GM21576 (cell line): ENCODE results near the gene PPM1A.

Experiments used
- ATAC-seq: cut with Tn5 transposase; IDR thresholded peaks from one replicate; pipeline ENCODE4 v1.9.1; 2021; ENCODE audit warnings: mild to moderate bottlenecking, moderate library complexity; ENCODE audit not compliant: unreplicated experiment

PPM1A gene

DNA sequence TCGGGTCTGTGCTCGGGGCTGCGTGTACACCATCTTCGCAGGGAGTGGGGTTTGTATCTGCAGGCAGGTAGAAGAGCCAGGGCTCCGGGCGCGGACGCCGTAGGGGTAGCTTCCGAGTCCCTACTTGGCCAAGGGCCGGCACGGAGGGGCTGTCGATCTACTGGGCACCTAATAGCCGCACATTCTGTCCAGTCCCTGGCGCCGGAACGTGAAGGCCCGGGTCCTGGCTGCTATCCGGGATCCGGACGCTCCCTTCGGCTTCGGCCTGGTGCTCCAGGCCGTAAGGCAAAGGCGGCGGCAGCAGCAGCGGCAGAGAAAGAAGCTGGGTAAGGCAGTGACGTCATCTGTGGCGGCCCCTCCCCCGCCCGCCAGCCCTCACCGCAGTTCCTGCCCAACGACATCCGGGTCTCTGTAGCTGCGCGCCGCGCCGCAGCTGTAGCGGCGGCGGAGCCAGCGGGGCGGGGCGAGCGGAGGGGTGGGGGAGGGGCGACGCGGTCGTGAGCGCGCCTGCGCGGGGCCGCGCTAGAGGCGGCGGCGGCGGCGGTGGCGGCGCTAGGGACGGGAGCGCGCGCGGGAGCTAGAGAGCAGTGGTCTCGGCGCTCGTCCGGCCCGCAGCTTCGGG lies at the start of gene PPM1A:
Gene PPM1A (plus strand): TSS at position 525 of the 622 bp plus-strand sequence. CDS start 33,483 bp downstream, outside the sequence.
- ATAC-seq: peak; percentile 73

- no peak for ATAC-seq
Measured at GRCh38 chr14:60199321-60199720, 49.7 kb upstream of the PPM1A start.

GRCh38 chr14:60204104-60204842 lies 44.7 kb upstream of the PPM1A start:
- ATAC-seq: peak; percentile 75

GRCh38 chr14:60204843-60205774 lies 43.9 kb upstream of the PPM1A start:
- ATAC-seq: peak; percentile 56

DNA sequence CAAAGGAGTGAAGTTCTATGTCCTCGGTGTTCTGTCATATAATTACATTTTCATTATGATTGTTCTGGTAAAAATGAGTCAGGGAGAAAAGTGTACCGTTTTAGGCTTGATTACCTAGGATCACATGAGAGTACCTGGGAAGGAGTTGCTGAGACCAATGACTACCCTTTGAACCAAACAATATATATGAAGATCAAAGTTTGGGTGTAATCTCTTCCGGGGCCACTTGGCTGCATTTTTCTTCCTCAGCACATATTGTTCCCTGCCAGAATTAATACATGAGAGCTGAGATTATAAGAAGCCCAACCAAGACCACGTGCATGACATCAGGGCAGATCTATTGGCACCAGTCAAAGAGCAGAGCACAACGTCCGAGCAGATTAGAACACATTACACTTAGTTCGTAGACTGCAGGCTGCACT lies 42.8 kb upstream of the PPM1A start:
- ATAC-seq: no peak

- no peak for ATAC-seq
Measured at GRCh38 chr14:60206837-60207533, 42.0 kb upstream of the PPM1A start.

- ATAC-seq: no peak
Measured at GRCh38 chr14:60210703-60211102, 38.3 kb upstream of the PPM1A start.

GRCh38 chr14:60211153-60211552 lies 37.9 kb upstream of the PPM1A start:
- ATAC-seq: no peak

- ATAC-seq: peak; percentile 92
Measured at GRCh38 chr14:60212503-60213371, 36.3 kb upstream of the PPM1A start.

DNA sequence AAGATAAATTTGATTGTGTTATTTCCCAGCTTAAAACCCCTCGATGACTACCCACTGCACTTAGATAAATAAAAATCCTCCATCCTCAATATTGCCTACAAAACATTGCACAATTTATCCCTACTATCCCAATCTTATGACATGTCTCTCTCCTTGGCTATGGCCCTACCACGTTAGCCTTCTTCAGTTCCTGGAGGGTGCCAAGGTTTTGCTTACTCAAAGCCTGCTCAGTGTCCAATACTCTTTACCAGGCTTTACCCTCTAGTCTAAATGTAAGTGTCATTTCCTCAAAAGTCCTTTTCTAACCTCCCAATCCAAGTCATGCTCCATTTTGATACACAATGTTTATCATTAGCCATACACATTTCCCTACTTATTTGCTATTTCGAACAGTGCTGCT lies 35.0 kb upstream of the PPM1A start:
- ATAC-seq: no peak

- no peak for ATAC-seq
Measured at GRCh38 chr14:60214415-60215126, 34.5 kb upstream of the PPM1A start.

DNA sequence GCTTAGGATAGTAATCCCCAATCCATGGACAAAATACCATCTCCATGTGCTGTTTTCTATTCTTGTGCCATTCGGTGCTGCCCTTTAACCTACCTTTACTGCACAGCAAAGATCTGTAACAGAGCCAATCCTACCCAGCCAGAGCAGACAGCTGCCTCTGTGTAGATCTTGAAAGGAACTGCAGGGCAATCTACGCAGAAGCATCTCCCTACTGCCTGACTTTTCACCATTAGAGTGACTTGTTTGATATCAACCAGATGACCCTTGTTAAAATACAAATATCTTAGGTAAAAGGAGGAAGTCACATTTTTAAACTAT lies 33.9 kb upstream of the PPM1A start:
- no peak for ATAC-seq

DNA sequence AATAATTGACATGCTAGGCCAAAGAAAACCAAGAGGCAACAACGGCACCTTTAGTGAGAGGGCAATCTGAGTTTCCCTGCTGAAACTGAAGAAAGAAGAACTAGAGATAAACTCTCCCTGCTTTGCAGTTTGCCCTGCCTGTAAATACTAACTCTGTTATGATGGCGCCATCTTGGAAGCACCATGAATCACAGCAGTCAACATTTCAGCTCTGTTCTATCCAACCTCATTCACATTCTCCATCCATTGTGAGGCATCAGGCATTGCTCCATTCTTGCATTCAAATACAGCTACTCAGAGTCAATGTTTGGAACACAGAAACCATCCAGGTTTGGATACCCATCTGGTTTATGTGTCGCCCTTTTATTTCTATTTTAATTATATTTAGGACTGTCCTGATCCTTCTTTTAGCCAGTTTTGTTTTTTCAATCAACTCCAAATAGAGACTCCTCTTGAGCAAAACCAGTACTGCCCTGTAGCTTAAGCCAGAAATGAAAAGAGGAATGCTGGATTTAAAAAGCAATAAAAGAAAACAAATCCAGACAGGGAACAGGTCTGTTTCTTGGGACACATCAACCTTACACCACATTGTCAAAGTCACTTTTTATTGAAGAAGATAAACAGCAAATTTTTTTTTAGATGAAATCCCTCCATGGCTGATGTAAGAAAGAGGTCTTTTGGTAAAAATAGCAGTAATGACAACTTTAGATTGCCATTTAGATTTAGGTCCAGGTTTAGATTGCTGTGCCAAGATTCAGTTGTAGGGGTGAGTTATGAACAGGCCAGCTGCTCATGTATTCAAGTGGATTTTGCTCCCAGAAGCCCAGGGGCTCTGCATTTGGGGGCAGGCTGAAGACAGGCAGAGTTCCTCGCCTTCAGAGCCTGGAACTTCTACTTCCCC lies 33.3 kb upstream of the PPM1A start:
- ATAC-seq: no peak

- ATAC-seq: no peak
Measured at GRCh38 chr14:60217713-60218112, 31.3 kb upstream of the PPM1A start.

GRCh38 chr14:60220084-60220483 lies 28.9 kb upstream of the PPM1A start:
- peak; percentile 65 for ATAC-seq

DNA sequence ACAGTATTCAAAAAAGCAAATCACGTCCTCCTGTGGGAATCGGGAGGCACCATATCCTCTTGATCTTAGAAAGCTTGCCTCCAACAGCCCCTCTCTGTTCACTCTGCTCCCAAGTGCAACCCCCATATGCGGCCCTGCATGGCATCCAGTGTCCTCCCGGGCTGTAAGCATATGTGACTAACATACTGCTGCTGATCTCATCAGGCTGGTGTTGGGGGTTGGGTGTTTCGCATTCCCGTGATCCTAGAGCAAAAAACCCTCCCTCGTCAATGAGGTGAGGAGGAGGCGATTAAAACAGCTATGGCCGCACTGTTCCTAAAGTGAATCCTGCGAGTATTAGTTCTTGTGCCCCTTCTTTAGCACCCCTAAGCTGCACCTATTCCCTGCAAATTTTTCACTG lies 28.1 kb upstream of the PPM1A start:
- no peak for ATAC-seq

DNA sequence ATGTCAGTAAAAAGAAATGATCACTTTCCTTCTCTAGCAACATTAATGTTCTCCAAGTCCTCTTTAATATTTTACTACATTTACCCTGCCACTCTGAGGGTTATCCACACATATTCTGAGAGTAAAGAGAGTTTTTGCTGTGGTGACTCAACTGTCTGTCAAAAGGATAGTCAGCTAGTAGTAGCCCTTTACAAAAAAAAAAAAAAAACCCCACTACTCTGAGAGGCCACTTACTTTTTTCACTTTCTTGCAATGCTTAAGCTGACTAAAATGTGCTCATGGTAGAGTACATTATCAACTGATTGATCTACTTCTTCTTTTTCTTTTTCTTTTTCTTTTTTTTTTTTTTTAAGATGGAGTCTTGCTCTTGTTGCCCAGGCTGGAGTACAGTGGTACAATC lies 27.6 kb upstream of the PPM1A start:
- no peak for ATAC-seq

GRCh38 chr14:60222820-60223219 lies 26.2 kb upstream of the PPM1A start:
- no peak for ATAC-seq
